Parathyroid adenoma (tissue), 2 donors: ENCODE measurements around the gene MTF1.

Experiments used
- H2AFZ ChIP-seq: fragments of 300-600 bp; sonication (generic); one replicate; pipeline ENCODE4 v1.7.0; 2017; ENCODE audit warnings: antibody characterized with exemption, mild to moderate bottlenecking
- H3K27ac ChIP-seq: fragments of 300-600 bp; sonication (generic); one replicate; pipeline ENCODE4 v1.7.0; 2017
- H3K27me3 ChIP-seq: fragments of 300-600 bp; sonication (generic); one replicate; pipeline ENCODE4 v1.7.0; 2017; ENCODE audit warnings: low read length; ENCODE audit not compliant: control insufficient read depth, insufficient read depth
- H3K36me3 ChIP-seq: fragments of 300-600 bp; sonication (generic); one replicate; pipeline ENCODE4 v1.7.0; 2017; ENCODE audit warnings: low read length; ENCODE audit not compliant: control insufficient read depth, insufficient read depth
- H3K4me1 ChIP-seq: fragments of 300-600 bp; sonication (generic); one replicate; pipeline ENCODE4 v1.7.0; 2017; ENCODE audit warnings: control low read depth
- H3K4me2 ChIP-seq: fragments of 300-600 bp; sonication (generic); one replicate; pipeline ENCODE4 v1.7.0; 2017; ENCODE audit warnings: low read length
- H3K4me3 ChIP-seq: fragments of 300-600 bp; sonication (generic); one replicate; pipeline ENCODE4 v1.7.0; 2017; ENCODE audit warnings: low read depth, low read length
- H3K79me2 ChIP-seq: fragments of 300-600 bp; sonication (generic); one replicate; pipeline ENCODE4 v1.7.0; 2017; ENCODE audit warnings: control low read depth
- H3K9ac ChIP-seq: fragments of 300-600 bp; sonication (generic); one replicate; pipeline ENCODE4 v1.7.0; 2017; ENCODE audit warnings: mild to moderate bottlenecking
- H3K9me3 ChIP-seq: fragments of 300-600 bp; sonication (generic); one replicate; pipeline ENCODE4 v1.7.0; 2017; ENCODE audit warnings: low read length; ENCODE audit not compliant: control insufficient read depth
- CTCF ChIP-seq: fragments of 300-600 bp; sonication (generic); IDR thresholded peaks from one replicate; pipeline ENCODE4 v1.7.0; 2017; ENCODE audit warnings: antibody characterized with exemption, mild to moderate bottlenecking
- donor health status: primary hyperparathyroidism.

Gene MTF1

GRCh38 chr1:37802439-37802838 lies 57.0 kb downstream of the MTF1 start:
- Histone ChIP-seq H3K9me3 (no peaks in the 10 kb centered on the region), H3K4me1 (peaks cover 4% of the 10 kb centered on the region), H3K36me3 (no peaks in the 10 kb centered on the region), H3K4me2 (no peak overlapping the region), H3K27ac (no peak overlapping the region), H3K27me3 (no peaks in the 10 kb centered on the region), H3K79me2 (no peaks in the 10 kb centered on the region), H3K4me3 (no peak overlapping the region), H2AFZ (no peak overlapping the region), H3K9ac (no peak overlapping the region)
- no peak for TF ChIP-seq CTCF

GRCh38 chr1:37797750-37798345 lies 61.5 kb downstream of the MTF1 start:
- Histone ChIP-seq H3K4me1 (no peaks in the 10 kb centered on the region), H3K9me3 (no peaks in the 10 kb centered on the region), H3K27me3 (no peaks in the 10 kb centered on the region), H3K9ac (no peak overlapping the region), H3K36me3 (no peaks in the 10 kb centered on the region), H3K4me3 (no peak overlapping the region), H3K4me2 (no peak overlapping the region), H3K79me2 (no peaks in the 10 kb centered on the region), H2AFZ (no peak overlapping the region), H3K27ac (no peak overlapping the region)
- TF ChIP-seq CTCF, result no peak

GRCh38 chr1:37795340-37796125 lies 63.9 kb downstream of the MTF1 start:
- H3K9ac ChIP-seq, result no peak overlapping the region
- no peak overlapping the region for H3K4me3 ChIP-seq
- H3K27ac ChIP-seq, result no peak overlapping the region
- TF ChIP-seq CTCF, result no peak
- no peaks in the 10 kb centered on the region for H3K4me1 ChIP-seq
- H3K4me2 ChIP-seq, result peak overlapping the region; percentile 56
- H2AFZ ChIP-seq, result no peak overlapping the region
- no peaks in the 10 kb centered on the region for H3K36me3 ChIP-seq
- no peaks in the 10 kb centered on the region for H3K79me2 ChIP-seq
- H3K9me3 ChIP-seq, result no peaks in the 10 kb centered on the region
- no peaks in the 10 kb centered on the region for H3K27me3 ChIP-seq

GRCh38 chr1:37794372-37795339 lies 64.7 kb downstream of the MTF1 start:
- H3K27me3 ChIP-seq, result no peaks in the 10 kb centered on the region
- no peak overlapping the region for H3K9ac ChIP-seq
- peak overlapping the region; percentile 56 for H3K4me2 ChIP-seq
- H3K4me3 ChIP-seq, result peak overlapping the region; percentile 38
- peak overlapping the region; percentile 50 for H2AFZ ChIP-seq
- TF ChIP-seq CTCF, result peak; percentile 10
- H3K36me3 ChIP-seq, result no peaks in the 10 kb centered on the region
- H3K4me1 ChIP-seq, result no peaks in the 10 kb centered on the region
- H3K27ac ChIP-seq, result no peak overlapping the region
- H3K79me2 ChIP-seq, result no peaks in the 10 kb centered on the region
- H3K9me3 ChIP-seq, result no peaks in the 10 kb centered on the region
